Endometrium (tissue), 2 donors: ENCODE measurements around the gene ARL4A.

Experiments
- FAIRE-seq: peaks from 2 replicates; lab custom pipeline; 2012; peaks lifted over from hg19 to GRCh38; lab: Jason Lieb, UNC
- donor health status: control.
- donor health status: control.

Gene ARL4A

DNA sequence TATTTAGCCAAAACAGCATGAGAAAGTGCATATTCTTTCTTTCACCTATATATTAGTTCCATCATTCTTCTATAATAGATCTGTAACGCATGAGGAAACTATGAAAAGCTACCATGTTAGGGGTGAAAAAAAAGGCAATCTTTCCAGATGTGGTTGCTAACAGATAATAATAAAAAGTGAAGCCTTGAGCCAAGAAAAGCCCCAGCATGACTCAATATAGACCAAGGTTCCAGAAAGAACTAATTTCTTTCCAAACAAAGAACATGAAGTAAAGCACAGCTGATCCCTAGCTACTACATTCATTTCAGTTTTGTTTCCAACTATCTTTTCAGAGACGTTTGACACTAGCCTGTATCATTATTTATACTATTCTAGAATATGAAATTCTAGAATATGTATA is 16.4 kb downstream of the ARL4A start:
- no peak for FAIRE-seq

- no peak for FAIRE-seq
Observed at GRCh38 chr7:12705878-12706277, 18.4 kb downstream of the ARL4A start.

GRCh38 chr7:12706900-12707536 is 19.6 kb downstream of the ARL4A start:
- FAIRE-seq: no peak

- no peak for FAIRE-seq
Observed at GRCh38 chr7:12708314-12708713, 20.9 kb downstream of the ARL4A start.

DNA sequence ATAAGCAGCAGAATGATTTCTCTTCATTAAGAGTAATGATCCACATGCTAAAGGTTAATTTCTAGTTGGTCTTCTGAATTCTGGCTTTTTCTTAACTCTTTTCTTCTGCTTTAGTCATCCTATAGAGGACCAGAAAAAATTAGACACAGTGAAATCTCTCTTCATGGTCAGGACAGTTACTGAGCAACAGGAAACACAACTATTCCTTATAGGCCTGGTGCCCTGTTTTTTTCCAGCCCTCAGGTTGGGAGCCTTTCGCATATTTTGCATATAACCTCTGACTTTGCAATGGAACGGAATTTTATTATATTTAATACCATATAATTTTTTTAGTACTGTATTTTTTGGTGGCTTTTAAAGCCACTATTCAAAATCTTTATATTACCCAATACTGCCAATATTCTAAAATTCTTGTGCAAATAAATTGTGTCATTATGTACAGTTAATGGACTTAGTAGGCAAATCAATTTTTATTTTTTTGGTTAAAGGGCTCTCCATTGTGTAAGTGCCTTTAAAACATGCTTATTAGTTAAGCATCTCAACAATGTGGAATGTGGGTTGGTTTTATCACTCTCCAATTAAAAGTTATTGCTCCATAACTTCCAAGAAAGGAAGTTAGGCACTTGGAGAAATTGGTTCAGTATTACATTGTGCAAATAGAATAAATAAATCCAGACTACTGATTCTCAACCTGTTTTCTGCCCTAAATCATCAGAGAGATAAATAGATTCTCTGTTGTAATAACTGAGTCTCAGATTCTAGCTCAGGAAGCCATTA is 22.5 kb downstream of the ARL4A start:
- FAIRE-seq: peak; percentile 50

- no peak for FAIRE-seq
Observed at GRCh38 chr7:12711124-12711523, 23.7 kb downstream of the ARL4A start.

DNA sequence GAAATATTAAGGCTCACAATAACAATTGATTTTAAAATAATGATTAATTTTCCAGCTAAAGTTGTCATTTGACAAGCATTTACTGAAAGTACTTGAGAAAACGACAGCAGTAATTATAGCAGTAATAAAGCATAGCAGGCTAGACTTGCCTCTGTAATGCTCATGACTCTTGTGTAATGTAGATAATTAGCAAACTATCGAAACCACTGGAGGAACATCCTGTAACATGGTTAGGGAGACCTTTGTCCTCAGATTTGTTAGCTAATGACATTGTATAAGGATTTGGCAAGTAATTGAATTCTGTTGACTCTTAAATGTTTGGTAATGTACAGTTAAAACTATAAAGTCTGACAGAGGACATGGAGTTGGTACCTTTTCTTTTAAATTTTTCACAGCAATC is 24.8 kb downstream of the ARL4A start:
- FAIRE-seq: no peak

- no peak for FAIRE-seq
Observed at GRCh38 chr7:12713625-12714378, 26.4 kb downstream of the ARL4A start.

- FAIRE-seq: no peak
Observed at GRCh38 chr7:12714379-12714737, 26.9 kb downstream of the ARL4A start.

DNA sequence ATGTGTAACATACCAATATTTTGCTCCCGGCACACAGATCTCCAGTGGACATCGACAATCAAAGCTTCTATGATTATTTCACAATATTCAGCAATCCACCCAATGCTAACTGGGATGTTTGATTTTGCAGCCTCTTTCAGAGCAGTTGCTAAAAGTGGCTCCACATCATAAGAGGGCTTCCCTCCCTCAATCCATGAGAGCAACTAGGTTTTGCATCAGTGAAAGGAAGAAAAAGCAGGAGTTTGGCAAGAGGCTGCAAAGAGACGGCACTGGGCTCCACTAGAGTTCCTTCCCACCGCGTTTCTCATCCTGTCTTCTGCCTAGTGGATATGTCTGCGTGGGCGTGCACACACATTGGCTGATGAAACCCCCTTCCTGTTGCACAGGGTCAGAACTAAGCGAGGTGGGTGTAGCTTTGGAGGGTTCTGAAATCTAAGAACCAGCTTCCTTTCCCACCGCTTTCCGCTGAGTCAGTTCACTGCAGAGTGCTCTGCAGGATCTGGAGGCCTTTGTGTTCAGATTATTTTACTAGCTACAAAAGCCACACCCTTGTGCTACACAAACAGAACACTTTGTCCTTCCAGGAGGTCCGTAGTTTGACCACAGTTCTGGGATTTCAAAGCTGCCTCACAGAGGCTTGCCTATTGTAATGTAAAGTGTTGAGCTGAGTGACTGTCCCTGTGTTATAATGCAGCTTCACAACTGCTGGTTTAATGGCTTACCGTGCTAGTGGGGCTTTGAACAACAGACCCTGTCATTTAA is 28.1 kb downstream of the ARL4A start:
- FAIRE-seq: no peak

- no peak for FAIRE-seq
Observed at GRCh38 chr7:12716134-12716681, 28.8 kb downstream of the ARL4A start.

DNA sequence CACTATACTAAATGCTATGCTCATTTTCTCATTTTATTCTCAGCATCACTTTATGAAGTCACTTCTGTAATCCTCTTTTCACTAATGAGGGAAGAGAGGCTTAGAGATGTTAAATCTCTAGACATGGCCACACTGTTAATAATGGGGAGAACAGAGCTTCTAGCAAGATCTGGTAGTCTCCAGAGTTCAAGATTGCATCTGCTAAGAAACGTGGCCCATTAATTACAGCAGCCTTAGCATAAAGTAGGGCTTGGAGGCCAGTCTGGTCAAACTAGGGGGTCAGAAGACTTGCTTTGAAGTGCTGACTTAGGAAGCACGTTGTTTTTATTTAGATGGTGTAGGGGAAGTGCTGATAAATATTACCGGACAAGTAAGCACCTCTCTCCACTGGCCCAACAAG is 29.3 kb downstream of the ARL4A start:
- FAIRE-seq: no peak

DNA sequence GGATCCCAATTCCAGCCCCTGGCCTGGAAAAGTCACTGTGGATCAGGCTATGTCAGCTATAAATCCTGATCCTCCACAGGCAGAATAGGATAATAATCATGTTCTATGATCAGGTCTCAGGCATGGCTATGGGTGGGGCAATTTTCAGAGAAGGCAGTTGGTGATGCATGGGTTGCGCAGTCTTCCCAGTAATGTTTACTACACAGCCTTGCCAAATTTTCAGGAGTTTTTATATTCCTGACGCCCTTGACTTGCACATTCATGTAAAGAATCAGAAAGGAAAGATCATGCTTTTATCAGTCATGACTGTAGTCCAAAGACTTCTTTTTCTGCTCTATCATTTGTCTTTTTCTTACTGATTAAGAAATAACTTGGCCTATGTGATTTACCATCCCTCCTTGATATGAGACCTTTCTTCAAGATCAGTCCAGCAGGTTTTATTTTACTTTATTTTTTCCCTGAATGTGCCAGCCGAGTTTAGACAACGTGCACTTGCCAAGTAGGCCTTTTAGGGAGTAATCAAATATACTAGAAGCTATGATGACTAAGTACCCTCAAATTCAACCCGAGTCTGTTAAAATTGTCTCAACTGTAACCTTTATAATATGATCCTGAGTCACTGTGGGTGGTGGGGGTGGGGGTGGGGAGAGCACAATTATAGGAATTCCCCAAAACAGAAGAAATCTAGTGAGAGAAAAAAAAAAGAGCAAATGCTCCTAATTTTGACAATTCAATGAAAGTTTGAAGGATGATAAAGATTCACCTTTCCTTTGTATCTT is 31.9 kb downstream of the ARL4A start:
- FAIRE-seq: no peak

- no peak for FAIRE-seq
Observed at GRCh38 chr7:12719981-12720865, 32.8 kb downstream of the ARL4A start.

GRCh38 chr7:12721286-12721830 is 33.9 kb downstream of the ARL4A start:
- FAIRE-seq: no peak

DNA sequence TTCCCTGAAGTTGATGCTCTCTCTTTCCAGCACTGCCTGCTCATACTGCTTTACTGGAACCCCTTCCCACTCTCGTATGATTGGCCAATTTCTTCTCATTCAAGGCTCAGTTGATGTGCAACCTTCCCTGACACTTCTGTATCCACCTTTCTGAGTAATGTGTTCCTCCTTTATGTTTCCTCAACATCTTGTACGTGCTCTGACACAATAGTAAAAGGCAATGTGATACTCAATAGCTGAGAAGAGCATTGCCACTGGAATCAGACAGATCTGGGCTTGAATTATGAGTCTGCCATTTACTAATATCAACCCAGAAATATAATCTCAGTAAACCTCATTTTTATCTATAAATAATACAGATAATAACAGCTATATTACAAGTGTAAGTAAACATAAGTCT is 34.7 kb downstream of the ARL4A start:
- no peak for FAIRE-seq

GRCh38 chr7:12722636-12723605 is 35.5 kb downstream of the ARL4A start:
- FAIRE-seq: no peak

- no peak for FAIRE-seq
Observed at GRCh38 chr7:12725575-12726316, 38.3 kb downstream of the ARL4A start.
